HCT116 (cell line): Measurements from ENCODE around the gene FOXR2. TPM values are rescaled to one million over a fixed set of nuclear protein-coding genes. Genes with fewer than 3 reads are reported as not detected.

Source experiments
- ATAC-seq: fragments of 200-7000 bp; cut with Tn5 transposase; 2 replicates; pipeline ENCODE4 v1.9.1; 2020; ENCODE audit warnings: mild to moderate bottlenecking, moderate library complexity
- BruUV-seq: library from RNA; stranded (reverse); fragments of 400-500 nt; replicated peaks from 2 replicates; lab custom pipeline; 2021; lab: Mats Ljungman, UMichigan
- CTCF ChIA-PET: fragments of 300-600 bp; sonication (Branson Sonifier 250); formaldehyde crosslinking; loops from one replicate; lab custom pipeline; 2021; ENCODE audit warnings: antibody characterized with exemption; lab: Charles Lee
- POLR2A ChIA-PET: fragments of 300-600, 350-600 bp; sonication (Branson Sonifier 250); formaldehyde crosslinking; loops from one replicate; lab custom pipeline; 2021; ENCODE audit warnings: antibody characterized with exemption; lab: Charles Lee
- RAD21 ChIA-PET, 2 experiments: fragments of 300-600 bp; sonication (Branson Sonifier 250); formaldehyde crosslinking; loops; one replicate each; lab custom pipeline; 2023; ENCODE audit warnings: low total read pairs in 2 of 2; ENCODE audit not compliant: uncharacterized antibody in 2 of 2, unreplicated experiment in 2 of 2, low non-redundant PET in 1 of 2; lab: Charles Lee
- DNase-seq: peaks from one replicate; pipeline ENCODE4 v3.0.0-alpha.2; 2010; ENCODE audit warnings: low read depth, low spot score
- H2AFZ ChIP-seq: fragments of 200-600 bp; shearing (Covaris generic), sonication (generic); 2 replicates; pipeline ENCODE4 v1.6.1; 2017; ENCODE audit warnings: low read depth, mixed run types, mixed read lengths, antibody characterized with exemption, low read length; ENCODE audit not compliant: poor library complexity, severe bottlenecking
- H3K27ac ChIP-seq: 2 replicates; pipeline ENCODE4 v1.5.1; 2012; ENCODE audit warnings: low read depth, low read length
- H3K27me3 ChIP-seq: fragments of 200-600 bp; sonication (generic); 2 replicates; pipeline ENCODE4 v1.6.1; 2016; ENCODE audit warnings: mixed run types, low read length, mixed read lengths; ENCODE audit not compliant: insufficient read depth
- H3K36me3 ChIP-seq, 2 experiments: fragments of 200-500 bp in 1 of 2; fragments of 200-600 bp in 1 of 2; sonication (Bioruptor generic) in 1 of 2; sonication (generic) in 1 of 2; 2 replicates each; pipeline versions ENCODE4 v1.5.1 to v1.6.1; 2014 to 2016; ENCODE audit warnings: low read length in 2 of 2, inconsistent platforms in 1 of 2, mixed read lengths in 1 of 2, mixed run types in 1 of 2; ENCODE audit not compliant: insufficient read depth in 2 of 2, control insufficient read depth in 1 of 2
- H3K4me1 ChIP-seq, 2 experiments: fragments of 200-600 bp in 1 of 2; sonication (generic) in 1 of 2; 2 replicates each; pipeline versions ENCODE4 v1.5.1 to v1.6.1; 2012 to 2017; ENCODE audit warnings: low read length in 2 of 2, inconsistent platforms in 1 of 2, mild to moderate bottlenecking in 1 of 2, mixed read lengths in 1 of 2, mixed run types in 1 of 2, moderate library complexity in 1 of 2; ENCODE audit not compliant: insufficient read depth in 2 of 2, control insufficient read depth in 1 of 2
- H3K4me2 ChIP-seq: fragments of 200-600 bp; sonication (generic); 2 replicates; pipeline ENCODE4 v1.6.1; 2017; ENCODE audit warnings: mixed run types, low read length, mixed read lengths
- H3K4me3 ChIP-seq, 2 experiments: fragments of 200-600 bp in 1 of 2; sonication (generic) in 1 of 2; replicated peaks in 1 of 2; 2 replicates each; pipeline ENCODE4 v1.5.1; 2011 to 2016; ENCODE audit warnings: low read length in 2 of 2, control low read depth in 1 of 2, low read depth in 1 of 2, mild to moderate bottlenecking in 1 of 2, mixed read lengths in 1 of 2, mixed run types in 1 of 2
- H3K79me2 ChIP-seq: fragments of 200-600 bp; sonication (generic); 2 replicates; pipeline ENCODE4 v1.6.1; 2017; ENCODE audit warnings: mild to moderate bottlenecking, mixed run types, low read length, moderate library complexity, mixed read lengths; ENCODE audit not compliant: insufficient read depth
- H3K9ac ChIP-seq: fragments of 200-600 bp; sonication (generic); 2 replicates; pipeline ENCODE4 v1.6.1; 2016; ENCODE audit warnings: low read length, mixed read lengths
- H3K9me2 ChIP-seq: fragments of 200-600 bp; sonication (generic), shearing (Covaris generic); 2 replicates; pipeline ENCODE4 v1.6.1; 2017; ENCODE audit warnings: mixed run types, mild to moderate bottlenecking, moderate library complexity; ENCODE audit not compliant: insufficient read depth
- H3K9me3 ChIP-seq, 2 experiments: fragments of 200-500 bp in 1 of 2; fragments of 200-600 bp in 1 of 2; sonication (Bioruptor generic) in 1 of 2; sonication (generic) in 1 of 2; 2 replicates each; pipeline ENCODE4 v1.6.1; 2014 to 2017; ENCODE audit warnings: low read length in 2 of 2, mixed read lengths in 2 of 2, inconsistent platforms in 1 of 2, low read depth in 1 of 2, mild to moderate bottlenecking in 1 of 2, mixed run types in 1 of 2, moderate library complexity in 1 of 2; ENCODE audit not compliant: control insufficient read depth in 1 of 2, insufficient read depth in 1 of 2
- H4K20me1 ChIP-seq: fragments of 200-600 bp; sonication (generic), shearing (Covaris generic); 2 replicates; pipeline ENCODE4 v1.6.1; 2017; ENCODE audit warnings: mixed run types, mild to moderate bottlenecking, moderate library complexity; ENCODE audit not compliant: insufficient read depth
- ATF3 ChIP-seq: IDR thresholded peaks from 2 replicates; pipeline ENCODE4 v1.6.1; 2012
- CBX3 ChIP-seq: IDR thresholded peaks from 2 replicates; pipeline ENCODE4 v1.6.1; 2012; ENCODE audit warnings: low read depth
- CEBPB ChIP-seq: IDR thresholded peaks from 2 replicates; pipeline ENCODE4 v1.6.1; 2012; ENCODE audit warnings: low read depth
- CTCF ChIP-seq, 3 experiments: fragments of 200-600 bp in 1 of 3; sonication (generic) in 1 of 3; IDR thresholded peaks in 2 of 3; conservative IDR thresholded peaks in 1 of 3; 2 replicates each; pipeline ENCODE4 v1.5.1; 2012 to 2017; ENCODE audit warnings: low read depth in 2 of 3, low read length in 2 of 3, antibody characterized with exemption in 1 of 3, borderline replicate concordance in 1 of 3, control low read depth in 1 of 3, mild to moderate bottlenecking in 1 of 3, mixed read lengths in 1 of 3, mixed run types in 1 of 3, moderate library complexity in 1 of 3; ENCODE audit not compliant: insufficient read depth in 1 of 3
- EGR1 ChIP-seq: IDR thresholded peaks from 2 replicates; pipeline ENCODE4 v1.6.1; 2012; ENCODE audit warnings: low read depth
- ELF1 ChIP-seq: IDR thresholded peaks from 2 replicates; pipeline ENCODE4 v1.6.1; 2012; ENCODE audit warnings: low read depth, borderline replicate concordance
- EZH2phosphoT487 ChIP-seq: fragments of 200-600 bp; IDR thresholded peaks from 2 replicates; pipeline ENCODE4 v1.6.1; 2018; ENCODE audit warnings: antibody characterized with exemption, borderline replicate concordance
- FOSL1 ChIP-seq: IDR thresholded peaks from 2 replicates; pipeline ENCODE4 v1.6.1; 2012; ENCODE audit warnings: low read depth
- JUND ChIP-seq: IDR thresholded peaks from 2 replicates; pipeline ENCODE4 v1.6.1; 2012
- MAX ChIP-seq: IDR thresholded peaks from 2 replicates; pipeline ENCODE4 v1.6.1; 2012
- POLR2A ChIP-seq: IDR thresholded peaks from 2 replicates; pipeline ENCODE4 v1.7.0; 2011; ENCODE audit warnings: borderline replicate concordance; ENCODE audit not compliant: insufficient read depth, insufficient read length; ENCODE audit errors: extremely low read depth
- POLR2AphosphoS5 ChIP-seq: IDR thresholded peaks from 2 replicates; pipeline ENCODE4 v1.6.1; 2011; ENCODE audit warnings: mild to moderate bottlenecking, low read depth, low read length, moderate library complexity
- RAD21 ChIP-seq: IDR thresholded peaks from 2 replicates; pipeline ENCODE4 v1.6.1; 2012; ENCODE audit warnings: low read depth, mild to moderate bottlenecking
- REST ChIP-seq: IDR thresholded peaks from 2 replicates; pipeline ENCODE4 v1.6.1; 2012; ENCODE audit warnings: low read depth
- SIN3A ChIP-seq: IDR thresholded peaks from 2 replicates; pipeline ENCODE4 v1.6.1; 2012; ENCODE audit warnings: low read depth
- SP1 ChIP-seq: IDR thresholded peaks from 2 replicates; pipeline ENCODE4 v1.6.1; 2012; ENCODE audit warnings: low read depth
- YY1 ChIP-seq: IDR thresholded peaks from 2 replicates; pipeline ENCODE4 v1.6.1; 2011; ENCODE audit warnings: low read length, low read depth, moderate library complexity, mild to moderate bottlenecking; ENCODE audit not compliant: insufficient replicate concordance; ENCODE audit errors: extremely low read depth
- intact Hi-C: fragments of 100-400 bp; cut with micrococcal nuclease; formaldehyde crosslinking; loops from 2 replicates; pipeline ENCODE4 v1.10.0; 2022
- total RNA-seq: library from RNA; stranded (reverse); gene quantifications from one replicate; pipeline ENCODE4 v1.2.1, GENCODE V29; 2021; ENCODE audit not compliant: unreplicated experiment

FOXR2 gene
- total RNA-seq, 1 experiment from 2014 or later: not detected

- Histone ChIP-seq H3K9me2 (no peaks in the 10 kb centered on the region), H3K4me1 (no peaks in the 10 kb centered on the region), H3K9me3 (no peaks in the 10 kb centered on the region), H3K4me2 (no peak overlapping the region), H3K27ac (no peak overlapping the region), H3K9ac (no peak overlapping the region), H3K79me2 (no peaks in the 10 kb centered on the region), H2AFZ (no peak overlapping the region), H3K27me3 (no peaks in the 10 kb centered on the region), H4K20me1 (no peaks in the 10 kb centered on the region), H3K4me3 (no peak overlapping the region), H3K36me3 (no peaks in the 10 kb centered on the region)
- POLR2A ChIA-PET: no interaction called here
- ATAC-seq (no peak), DNase-seq (no peak)
- no TSS peak for BruUV-seq
- CTCF ChIA-PET: no interaction called here
- RAD21 ChIA-PET: no interaction called here
- TF ChIP-seq SIN3A (no peak), CEBPB (no peak), EGR1 (no peak), POLR2AphosphoS5 (no peak), ELF1 (no peak)
- intact Hi-C loops: no loop called here
Measured at GRCh38 chrX:55593756-55594257, 29.4 kb upstream of the FOXR2 start.

- DNase-seq (no peak), ATAC-seq (no peak)
- no peak overlapping the region for H3K27ac ChIP-seq
- ChIA-PET RAD21 (no interaction called here), POLR2A (no interaction called here), CTCF (no interaction called here)
- H3K79me2 ChIP-seq: no peaks in the 10 kb centered on the region
- no peaks in the 10 kb centered on the region for H3K4me1 ChIP-seq
- no peaks in the 10 kb centered on the region for H4K20me1 ChIP-seq
- no peak overlapping the region for H2AFZ ChIP-seq
- H3K9ac ChIP-seq: no peak overlapping the region
- no TSS peak for BruUV-seq
- no peak overlapping the region for H3K4me3 ChIP-seq
- no peaks in the 10 kb centered on the region for H3K9me3 ChIP-seq
- no peak overlapping the region for H3K4me2 ChIP-seq
- H3K36me3 ChIP-seq: no peaks in the 10 kb centered on the region
- no peaks in the 10 kb centered on the region for H3K27me3 ChIP-seq
- H3K9me2 ChIP-seq: no peaks in the 10 kb centered on the region
- intact Hi-C loops: no loop called here
- no peak for TF ChIP-seq CTCF (IDR thresholded peaks at IDR 0.05 in 2 of 3, conservative IDR thresholded peaks at IDR 0.05 in 1 of 3; ENCODE audit: borderline replicate concordance in 1 of 3, insufficient read depth in 1 of 3, low read depth in 2 of 3, low read length in 2 of 3)
- TF ChIP-seq REST: no peak
- TF ChIP-seq YY1: no peak
- no peak for TF ChIP-seq FOSL1
- no peak for TF ChIP-seq ELF1
- TF ChIP-seq MAX: no peak
- no peak for TF ChIP-seq CBX3
- TF ChIP-seq EGR1: no peak
- no peak for TF ChIP-seq JUND
- no peak for TF ChIP-seq ATF3
- no peak for TF ChIP-seq SP1
- TF ChIP-seq POLR2AphosphoS5: no peak
- TF ChIP-seq POLR2A: no peak
- TF ChIP-seq RAD21: no peak
- no peak for TF ChIP-seq EZH2phosphoT487
- TF ChIP-seq, all 23 proteins: peak for 0
Measured at GRCh38 chrX:55598333-55598732, 24.9 kb upstream of the FOXR2 start.
